Osteocyte (in vitro differentiated cells): ENCODE results near the gene RBM15B. TPM values are rescaled to one million over a fixed set of nuclear protein-coding genes. Genes with fewer than 3 reads are reported as not detected.

Source experiments
- DNase-seq: peaks from one replicate; pipeline ENCODE4 v3.0.0; 2021; ENCODE audit warnings: mixed read lengths; ENCODE audit not compliant: unreplicated experiment; ENCODE audit errors: extremely low spot score
- H3K27ac Mint-ChIP-seq: one replicate; pipeline ENCODE4 v1.8.0; 2021; ENCODE audit warnings: mild to moderate bottlenecking, mixed read lengths; ENCODE audit not compliant: unreplicated experiment
- H3K27me3 Mint-ChIP-seq: one replicate; pipeline ENCODE4 v1.8.0; 2021; ENCODE audit warnings: mixed read lengths; ENCODE audit not compliant: unreplicated experiment
- H3K36me3 Mint-ChIP-seq: one replicate; pipeline ENCODE4 v1.8.0; 2021; ENCODE audit warnings: mixed read lengths; ENCODE audit not compliant: unreplicated experiment
- H3K4me1 Mint-ChIP-seq: one replicate; pipeline ENCODE4 v1.8.0; 2021; ENCODE audit warnings: mixed read lengths; ENCODE audit not compliant: unreplicated experiment
- H3K4me3 Mint-ChIP-seq: one replicate; pipeline ENCODE4 v1.8.0; 2021; ENCODE audit warnings: mild to moderate bottlenecking, moderate library complexity, mixed read lengths; ENCODE audit not compliant: unreplicated experiment
- H3K9me3 Mint-ChIP-seq: one replicate; pipeline ENCODE4 v1.8.0; 2021; ENCODE audit warnings: mixed read lengths; ENCODE audit not compliant: unreplicated experiment
- CTCF ChIP-seq: fragments of 200-600 bp; sonication (generic); IDR thresholded peaks from 2 replicates; pipeline ENCODE4 v1.5.0; 2021; ENCODE audit warnings: antibody characterized with exemption, mild to moderate bottlenecking, moderate library complexity
- total RNA-seq: library from RNA; stranded (reverse); gene quantifications from 2 replicates; pipeline ENCODE4 v1.2.1, GENCODE V29; 2021

Gene RBM15B
- total RNA-seq, 1 donor from 2014 or later = 50.3 TPM

GRCh38 chr3:51445544-51446280, 54.6 kb downstream of the RBM15B start:
- no peak overlapping the region for H3K27ac Mint-ChIP-seq
- H3K4me3 Mint-ChIP-seq = no peak overlapping the region

More at GRCh38 chr3:51445544-51446280, 54.6 kb downstream of the RBM15B start:
- H3K9me3 Mint-ChIP-seq = peaks cover 14% of the 10 kb centered on the region
- no peak for TF ChIP-seq CTCF
- H3K27me3 Mint-ChIP-seq = no peaks in the 10 kb centered on the region
- H3K4me1 Mint-ChIP-seq = peaks cover 11% of the 10 kb centered on the region
- DNase-seq = no peak
- peaks cover 40% of the 10 kb centered on the region for H3K36me3 Mint-ChIP-seq

Other genes starting within 250 kb of the RBM15B start
- gene MANF, start 6.0 kb upstream of the RBM15B start, total RNA-seq = 94.1 and 94.8 TPM in 2 replicates
- gene DCAF1, start 108.7 kb downstream of the RBM15B start, total RNA-seq = 16.8 and 17.5 TPM in 2 replicates
- gene RAD54L2, start 147.4 kb downstream of the RBM15B start, total RNA-seq = 27.3 and 28.3 TPM in 2 replicates